Activated T-helper 1 cell treated with anti-CD3 and anti-CD28 coated beads, Interleukin-2, amount 50 U/mL, for 16 hours (primary cell): ENCODE results near the gene NUDCD2.
"Not testable (repeated sequence)": the region's sequence is repeated elsewhere in the genome, so short reads cannot be mapped to it uniquely, and the experiment has no call there.

Experiments
- DNase-seq, 2 donors: peaks; one replicate each; pipeline ENCODE4 v3.0.0-alpha.2; 2020; ENCODE audit warnings: low read depth in 1 of 2, low spot score in 1 of 2

NUDCD2 gene

GRCh38 chr5:163433271-163433670 is 26.6 kb downstream of the NUDCD2 start:
- DNase-seq = no peak

DNA sequence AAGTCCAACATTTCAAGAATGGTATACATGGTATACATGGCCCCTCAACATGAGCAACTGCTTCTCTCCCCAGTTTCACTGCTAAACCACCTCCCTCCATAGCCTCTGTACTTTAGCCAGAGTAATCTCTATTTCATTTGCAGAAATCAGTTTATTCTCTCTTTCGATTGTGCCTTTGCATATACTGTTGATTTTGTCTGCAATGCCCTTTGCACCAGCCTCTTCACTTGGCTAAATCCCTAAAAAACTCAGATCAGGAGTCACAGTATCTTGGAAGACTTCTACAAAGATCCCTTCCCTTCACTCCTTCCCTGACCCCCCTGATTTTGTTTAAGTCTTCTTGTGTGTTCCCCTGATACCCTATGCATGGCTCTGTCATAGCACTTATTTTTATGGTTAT is 27.4 kb downstream of the NUDCD2 start:
- DNase-seq = no peak

DNA sequence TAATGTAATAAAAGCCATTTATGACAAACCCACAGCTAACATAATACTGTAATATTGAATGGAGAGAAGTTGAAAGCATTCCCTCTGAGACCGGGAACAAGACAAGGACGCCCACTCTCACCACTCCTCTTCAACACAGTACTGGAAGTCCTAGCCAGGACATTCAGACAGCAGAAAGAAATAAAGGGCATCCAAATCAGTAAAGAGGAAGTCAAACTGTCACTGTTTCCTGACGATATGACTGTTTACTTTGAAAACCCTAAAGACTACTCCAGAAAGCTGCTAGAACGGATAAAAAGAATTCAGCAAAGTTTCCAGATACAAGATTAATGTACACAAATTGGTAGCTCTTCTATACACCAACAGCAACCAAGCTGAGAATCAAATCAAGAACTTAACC is 33.8 kb downstream of the NUDCD2 start:
- DNase-seq = not testable (repeated sequence)

DNA sequence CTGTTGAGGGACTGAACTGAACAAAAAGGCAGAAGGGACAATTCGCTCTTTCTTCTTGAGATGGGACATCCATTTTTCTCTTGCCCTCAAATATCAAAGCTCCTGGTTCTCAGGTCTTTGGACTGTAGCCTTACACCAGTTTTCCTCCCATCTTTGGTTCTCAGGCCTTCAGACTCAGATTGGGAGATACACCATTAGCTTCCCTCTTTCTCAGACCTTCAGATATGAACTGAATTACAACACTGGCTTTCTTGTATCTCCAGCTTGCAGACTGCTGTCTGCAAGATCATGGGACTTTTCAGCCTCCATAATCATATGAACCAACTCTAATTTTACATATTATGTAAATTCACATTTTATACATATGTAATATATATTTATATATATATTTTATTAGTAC is 35.1 kb downstream of the NUDCD2 start:
- no peak for DNase-seq

DNA sequence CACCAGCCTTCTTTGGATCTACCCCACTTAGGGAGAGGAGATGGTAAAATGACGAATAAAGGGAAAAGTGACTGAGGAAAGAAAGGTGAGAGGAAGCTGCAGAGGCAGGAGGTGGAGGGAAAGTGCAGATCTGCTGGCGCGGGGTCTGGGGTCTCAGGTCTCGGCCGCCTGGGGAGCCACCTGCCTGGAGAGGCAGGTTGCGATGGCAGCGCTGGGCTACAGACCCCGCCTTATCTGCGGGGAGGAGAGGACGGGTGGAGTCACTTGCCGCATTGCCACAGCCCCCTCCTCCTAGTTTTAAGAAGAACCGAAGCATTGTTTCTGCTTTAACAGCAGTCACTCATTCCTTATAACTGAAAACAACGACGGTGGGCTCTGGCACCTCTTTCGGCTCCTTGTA is 44.2 kb downstream of the NUDCD2 start:
- not testable (repeated sequence) for DNase-seq

- no peak for DNase-seq
These were observed 49.4 kb downstream of the NUDCD2 start for GRCh38 chr5:163410505-163410904.

DNA sequence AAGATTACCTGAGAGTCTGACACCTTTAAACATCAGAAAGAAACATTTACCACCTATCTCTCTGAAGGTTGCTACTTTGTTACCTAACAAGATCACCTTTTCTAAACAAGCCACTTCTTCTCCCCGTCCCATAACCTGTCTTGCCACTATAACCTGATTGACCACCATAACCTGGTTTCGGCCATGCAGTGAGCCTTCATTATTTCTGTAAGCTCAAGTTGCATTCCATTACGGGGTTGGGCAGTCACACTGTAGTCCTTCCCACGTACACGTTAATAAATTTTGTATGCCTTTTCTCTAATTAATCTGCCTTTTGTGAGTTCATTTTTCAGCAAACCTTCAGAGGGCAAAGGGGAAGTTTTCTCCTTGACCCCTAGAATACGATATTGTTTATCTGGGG is 50.5 kb downstream of the NUDCD2 start:
- no peak for DNase-seq

DNA sequence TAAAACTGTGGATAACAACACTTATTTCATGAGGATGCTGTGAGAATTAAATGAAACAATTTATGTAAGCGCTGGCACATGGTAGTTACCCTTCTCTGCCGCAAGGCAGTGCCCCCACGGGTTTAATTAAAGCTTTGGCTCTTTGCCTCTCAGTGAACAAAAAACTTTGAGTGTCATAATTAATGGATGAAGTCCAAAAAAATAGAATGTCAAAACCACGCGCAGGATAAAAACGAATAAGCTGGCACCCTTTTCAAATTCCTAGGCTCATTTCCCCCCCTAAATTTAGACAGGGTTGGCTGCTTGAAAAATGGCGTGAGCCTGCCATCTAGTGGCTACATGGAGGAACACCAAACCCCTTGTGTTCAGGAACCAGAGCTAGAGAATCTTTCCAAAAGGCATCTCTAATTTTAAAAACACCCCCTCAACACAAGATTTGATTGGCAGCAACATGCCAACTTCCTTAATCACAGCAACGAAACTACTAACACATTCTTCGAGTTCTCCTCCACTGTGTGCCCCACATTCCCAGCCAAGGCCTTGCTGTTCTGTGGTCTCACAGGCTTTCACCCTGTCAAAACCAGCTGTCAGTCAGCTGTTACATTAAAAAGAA is 51.5 kb downstream of the NUDCD2 start:
- peak; percentile 11 to 23 for DNase-seq

DNA sequence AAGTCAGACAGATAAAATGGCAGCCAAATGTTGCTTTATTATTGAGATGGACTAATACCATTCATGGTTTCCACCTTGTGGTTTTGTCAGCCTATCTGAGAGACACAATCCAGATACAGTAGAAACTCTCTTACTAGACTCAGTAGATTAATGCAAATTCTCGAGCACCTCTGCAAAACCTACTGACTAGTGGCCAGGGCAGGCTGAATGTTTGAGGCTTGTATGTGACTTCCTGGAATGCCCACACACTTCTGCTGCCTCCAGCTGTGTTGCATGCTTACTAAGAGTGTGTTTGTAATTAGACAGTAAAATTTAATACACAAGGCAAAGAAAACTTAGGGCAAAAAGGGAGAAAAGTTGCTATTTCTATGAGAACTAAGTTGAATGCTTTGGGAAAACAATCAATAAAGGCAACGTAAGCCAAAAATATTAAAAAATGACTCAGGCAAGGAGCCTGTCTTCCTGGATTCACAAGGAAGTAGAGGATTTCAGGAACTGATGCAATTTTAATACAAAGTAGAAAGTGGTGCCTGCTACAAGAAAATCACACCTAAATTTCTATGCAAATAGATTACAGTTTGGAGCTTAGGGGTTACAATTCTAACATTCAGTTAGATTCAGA is 52.8 kb downstream of the NUDCD2 start:
- DNase-seq = no peak

GRCh38 chr5:163404364-163405173 is 55.3 kb downstream of the NUDCD2 start:
- DNase-seq = no peak

GRCh38 chr5:163402007-163402406 is 57.9 kb downstream of the NUDCD2 start:
- no peak for DNase-seq

- DNase-seq = no peak
These were observed 58.6 kb downstream of the NUDCD2 start for GRCh38 chr5:163401271-163401670.

DNA sequence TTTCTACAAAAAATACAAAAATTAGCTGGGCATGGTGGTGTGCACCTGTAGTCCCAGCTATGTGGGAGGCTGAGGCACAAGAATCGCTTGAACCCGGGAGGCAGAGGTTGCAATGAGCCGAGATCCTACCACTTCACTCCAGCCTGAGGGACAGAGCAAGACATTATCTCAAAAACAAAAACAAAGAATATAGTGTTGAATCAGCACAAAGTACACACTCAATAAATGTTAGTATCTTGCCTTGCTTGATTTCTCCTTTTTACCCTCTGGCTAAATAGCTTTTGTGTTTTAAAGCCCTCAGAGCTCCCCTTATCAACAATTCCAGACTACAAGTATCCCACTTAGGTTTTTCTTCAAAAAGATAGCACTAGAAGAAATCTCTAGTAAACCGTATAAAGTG is 60.0 kb downstream of the NUDCD2 start:
- no peak for DNase-seq

GRCh38 chr5:163397354-163397753 is 62.5 kb downstream of the NUDCD2 start:
- no peak for DNase-seq

GRCh38 chr5:163396818-163397340 is 63.0 kb downstream of the NUDCD2 start:
- DNase-seq = not testable (repeated sequence)
